ENCODE measurements around the gene ZNF428.
A peak's percentile ranks its signal among the peaks of the same experiment; 100 is the strongest.

ZNF428 gene

GRCh38 chr19:43569657-43570056, 49.8 kb downstream of the ZNF428 start:
- Histone ChIP-seq H3K9ac (ENCODE audit: low read length) (no peak overlapping the region), H2AFZ (ENCODE audit: low read depth, low read length, severe bottlenecking) (no peak overlapping the region), H3K9me2 (replicated peaks; ENCODE audit: insufficient read depth, low read length) (no peaks in the 10 kb centered on the region), H3K79me2 (ENCODE audit: insufficient read depth, low read length) (peaks cover 13% of the 10 kb centered on the region; the same call in 1 of the 2 replicates), H3K9me3 (ENCODE audit: insufficient read depth, low read length) (no peaks in the 10 kb centered on the region), H3K4me3 (ENCODE audit: insufficient read depth, low read length, poor library complexity, severe bottlenecking) (no peak overlapping the region), H3K27me3 (ENCODE audit: low read length) (no peaks in the 10 kb centered on the region), H3K36me3 (ENCODE audit: low read length) (no peaks in the 10 kb centered on the region), H3F3A (ENCODE audit: insufficient read depth) (no peaks in the 10 kb centered on the region), H3K4me2 (ENCODE audit: low read depth, low read length, poor library complexity, severe bottlenecking) (no peak overlapping the region), H4K20me1 (ENCODE audit: low read depth, low read length) (no peaks in the 10 kb centered on the region), H3K27ac (ENCODE audit: low read depth, low read length) (no peak overlapping the region)
- TF ChIP-seq EZH2phosphoT487 (conservative IDR thresholded peaks at IDR 0.05; ENCODE audit: low read length) (no peak), CTCF (IDR thresholded peaks at IDR 0.05; ENCODE audit: insufficient read depth, low read length, poor library complexity, severe bottlenecking) (no peak)

- TF ChIP-seq CTCF (IDR thresholded peaks at IDR 0.05; ENCODE audit: insufficient read depth, low read length, poor library complexity, severe bottlenecking) (no peak), EZH2phosphoT487 (conservative IDR thresholded peaks at IDR 0.05; ENCODE audit: low read length) (no peak)
- H3K9ac ChIP-seq (ENCODE audit: low read length) = no peak overlapping the region
Observed at GRCh38 chr19:43564800-43565199, 54.6 kb downstream of the ZNF428 start.

GRCh38 chr19:43563816-43564457, 55.5 kb downstream of the ZNF428 start:
- Histone ChIP-seq H3K36me3 (ENCODE audit: low read length) (no peaks in the 10 kb centered on the region), H3K9me2 (replicated peaks; ENCODE audit: insufficient read depth, low read length) (no peaks in the 10 kb centered on the region), H2AFZ (ENCODE audit: low read depth, low read length, severe bottlenecking) (no peak overlapping the region), H3K9me3 (ENCODE audit: insufficient read depth, low read length) (no peaks in the 10 kb centered on the region), H3K27me3 (ENCODE audit: low read length) (no peaks in the 10 kb centered on the region), H4K20me1 (ENCODE audit: low read depth, low read length) (no peaks in the 10 kb centered on the region), H3F3A (ENCODE audit: insufficient read depth) (peaks cover 9% of the 10 kb centered on the region; the same call in 1 of the 2 replicates), H3K4me3 (ENCODE audit: insufficient read depth, low read length, poor library complexity, severe bottlenecking) (no peak overlapping the region), H3K27ac (ENCODE audit: low read depth, low read length) (peak overlapping the region; percentile 56), H3K9ac (ENCODE audit: low read length) (no peak overlapping the region), H3K79me2 (ENCODE audit: insufficient read depth, low read length) (peaks cover 7% of the 10 kb centered on the region; the same call in 1 of the 2 replicates), H3K4me2 (ENCODE audit: low read depth, low read length, poor library complexity, severe bottlenecking) (no peak overlapping the region)
- no peak for TF ChIP-seq CTCF (IDR thresholded peaks at IDR 0.05; ENCODE audit: insufficient read depth, low read length, poor library complexity, severe bottlenecking)

More at GRCh38 chr19:43564800-43565199, 54.6 kb downstream of the ZNF428 start:
- no peaks in the 10 kb centered on the region for H3K9me2 ChIP-seq (replicated peaks; ENCODE audit: insufficient read depth, low read length)
- no peak overlapping the region for H3K27ac ChIP-seq (ENCODE audit: low read depth, low read length)
- H3K36me3 ChIP-seq (ENCODE audit: low read length) = no peaks in the 10 kb centered on the region
- H3K9me3 ChIP-seq (ENCODE audit: insufficient read depth, low read length) = no peaks in the 10 kb centered on the region
- H3K4me2 ChIP-seq (ENCODE audit: low read depth, low read length, poor library complexity, severe bottlenecking) = no peak overlapping the region
- H4K20me1 ChIP-seq (ENCODE audit: low read depth, low read length) = no peaks in the 10 kb centered on the region
- peaks cover 9% of the 10 kb centered on the region; the same call in 1 of the 2 replicates for H3F3A ChIP-seq (ENCODE audit: insufficient read depth)
- H3K27me3 ChIP-seq (ENCODE audit: low read length) = no peaks in the 10 kb centered on the region
- peaks cover 9% of the 10 kb centered on the region; the same call in 1 of the 2 replicates for H3K79me2 ChIP-seq (ENCODE audit: insufficient read depth, low read length)
- H2AFZ ChIP-seq (ENCODE audit: low read depth, low read length, severe bottlenecking) = no peak overlapping the region
- H3K4me3 ChIP-seq (ENCODE audit: insufficient read depth, low read length, poor library complexity, severe bottlenecking) = no peak overlapping the region
